GM18951 (cell line): ENCODE measurements around the gene ACSL1.

Experiments
- POLR2A ChIP-seq: IDR thresholded peaks from 4 replicates; pipeline ENCODE4 v1.6.1; 2011; ENCODE audit warnings: mild to moderate bottlenecking; ENCODE audit not compliant: insufficient read length, insufficient read depth; ENCODE audit errors: extremely low read depth
- in situ Hi-C: fragments of 300-500 bp; cut with MboI; formaldehyde crosslinking; loops from one replicate; pipeline ENCODE4 v1.12.0; 2022; ENCODE audit warnings: low sequenced_read_pairs, mixed read lengths, inconsistent platforms; ENCODE audit not compliant: unreplicated experiment

Gene ACSL1

DNA sequence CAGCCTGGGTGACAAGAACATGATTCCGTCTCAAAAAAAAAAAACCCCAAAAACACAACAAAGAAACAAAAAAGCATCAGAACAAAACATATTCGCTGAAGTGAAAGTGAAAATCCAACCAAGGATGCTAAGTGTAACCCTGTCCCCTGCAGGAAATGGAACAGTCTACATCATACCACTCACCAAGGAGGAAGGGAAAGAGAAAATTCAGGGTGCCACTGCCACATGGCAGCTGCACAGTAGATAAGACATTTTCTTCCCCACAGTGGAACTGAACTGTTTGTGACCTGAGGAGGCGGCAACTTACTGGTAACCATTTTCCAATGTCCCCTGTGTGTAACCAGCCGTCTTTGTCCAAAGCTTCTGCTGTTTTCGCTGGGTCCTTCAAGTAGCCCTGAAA is 63.7 kb downstream of the ACSL1 start:
- no peak for TF ChIP-seq POLR2A
- in situ Hi-C loops, result no loop called here

- TF ChIP-seq POLR2A, result no peak
- in situ Hi-C loops, result no loop called here
Measured at GRCh38 chr4:184760681-184761080, 65.1 kb downstream of the ACSL1 start.

DNA sequence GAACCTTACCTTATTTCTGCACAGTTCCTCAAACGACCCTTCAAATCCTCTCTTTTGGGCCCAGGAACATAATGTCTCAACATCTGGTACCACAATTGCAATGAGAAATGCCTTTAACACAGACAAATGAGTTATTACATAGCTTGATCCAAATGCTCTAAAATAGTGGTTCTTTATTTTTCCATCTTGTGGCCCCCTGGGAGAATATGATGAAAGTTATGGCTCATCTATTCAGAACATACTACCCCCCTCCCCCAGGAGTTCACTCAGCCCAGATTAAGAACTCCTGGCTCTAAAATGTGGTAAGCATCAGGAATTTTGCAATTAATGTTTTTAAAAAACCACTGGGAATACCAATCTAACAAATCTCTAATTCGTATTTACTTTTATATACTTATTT is 68.0 kb downstream of the ACSL1 start:
- TF ChIP-seq POLR2A, result no peak
- in situ Hi-C loops, result no loop called here

- in situ Hi-C loops, result no loop called here
- TF ChIP-seq POLR2A, result no peak
Measured at GRCh38 chr4:184756399-184756798, 69.4 kb downstream of the ACSL1 start.

DNA sequence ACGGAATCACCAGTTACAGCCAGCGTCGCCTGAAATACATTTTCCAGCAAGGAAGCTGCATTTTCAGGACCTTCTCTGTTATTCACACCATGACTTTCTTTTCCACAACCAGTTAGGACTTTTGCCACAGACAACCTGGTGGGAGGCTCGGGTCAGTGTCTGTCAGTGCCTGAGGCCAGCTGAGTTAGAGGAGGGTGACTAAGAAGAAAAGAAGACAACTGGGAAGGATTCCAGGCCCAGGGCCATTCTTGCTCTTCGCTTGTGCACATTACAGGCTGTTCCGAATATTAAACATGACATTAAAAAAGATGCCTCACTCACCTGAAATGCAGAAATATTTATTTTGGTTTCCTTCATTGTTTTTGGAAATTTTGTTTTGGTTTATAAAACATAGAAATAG is 70.5 kb downstream of the ACSL1 start:
- TF ChIP-seq POLR2A, result no peak
- in situ Hi-C loops, result no loop called here

DNA sequence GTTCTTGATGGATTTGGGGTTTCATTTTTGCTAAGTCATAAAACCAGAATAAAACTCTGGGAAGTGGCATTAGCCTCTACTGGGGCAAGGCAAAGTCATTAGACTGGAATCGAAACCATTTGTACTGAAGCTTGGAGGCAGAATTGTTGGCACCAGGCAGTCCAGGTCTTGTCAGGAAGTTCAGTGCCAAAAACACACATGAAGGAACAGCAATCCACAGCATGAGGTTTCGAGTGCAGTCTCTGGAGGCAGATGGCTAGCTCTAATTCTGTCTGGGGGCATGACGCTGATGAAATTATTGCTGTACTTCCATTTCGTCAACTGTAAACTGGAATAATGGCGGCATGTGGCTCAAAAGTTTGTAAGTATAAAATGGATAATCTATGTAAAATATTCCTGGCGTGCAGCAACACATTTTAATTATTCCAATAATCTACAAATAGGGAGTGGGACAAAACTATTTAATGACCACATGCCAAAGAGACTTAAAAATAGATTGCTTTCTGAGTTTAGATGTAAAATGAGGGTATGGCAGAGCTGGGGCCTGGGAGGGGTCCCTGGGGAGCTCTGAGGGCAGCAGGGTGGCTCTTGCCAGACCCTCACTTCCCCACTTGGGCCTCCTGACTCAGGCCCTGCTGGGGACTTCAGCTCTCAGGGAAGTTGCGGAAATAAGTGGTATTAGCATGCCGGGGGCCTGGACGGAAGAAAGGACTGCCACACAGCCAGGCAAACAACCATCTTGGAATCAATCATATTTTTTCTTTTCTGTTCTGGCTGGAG is 73.1 kb downstream of the ACSL1 start:
- in situ Hi-C loops, result no loop called here
- TF ChIP-seq POLR2A, result no peak

DNA sequence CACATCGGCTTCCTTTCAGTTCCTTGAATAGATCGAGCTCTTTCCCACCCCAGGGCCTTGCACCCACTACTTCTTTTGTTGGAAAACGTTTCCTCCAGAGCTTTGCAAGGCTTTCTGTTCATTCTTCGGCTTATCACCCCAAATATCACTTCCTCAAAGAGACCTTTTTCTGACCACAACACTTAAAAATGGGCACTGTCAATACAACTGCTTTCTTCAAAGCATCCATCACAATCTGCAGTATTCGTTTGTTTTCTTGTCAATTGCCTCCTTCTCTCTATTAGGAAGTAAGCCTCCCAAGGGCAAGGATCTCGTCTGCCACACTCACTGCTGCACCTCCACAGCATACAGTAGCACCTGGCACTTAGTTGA is 74.2 kb downstream of the ACSL1 start:
- in situ Hi-C loops, result no loop called here
- TF ChIP-seq POLR2A, result no peak

- in situ Hi-C loops, result no loop called here
- TF ChIP-seq POLR2A, result peak; percentile 6
Measured at GRCh38 chr4:184750926-184751584, 74.7 kb downstream of the ACSL1 start.

GRCh38 chr4:184748251-184748652 is 77.5 kb downstream of the ACSL1 start:
- TF ChIP-seq POLR2A, result no peak
- in situ Hi-C loops, result loop anchor here (10.0 kb wide), 1 partner anchor 237 kb away; no protein-coding TSS in a partner anchor

DNA sequence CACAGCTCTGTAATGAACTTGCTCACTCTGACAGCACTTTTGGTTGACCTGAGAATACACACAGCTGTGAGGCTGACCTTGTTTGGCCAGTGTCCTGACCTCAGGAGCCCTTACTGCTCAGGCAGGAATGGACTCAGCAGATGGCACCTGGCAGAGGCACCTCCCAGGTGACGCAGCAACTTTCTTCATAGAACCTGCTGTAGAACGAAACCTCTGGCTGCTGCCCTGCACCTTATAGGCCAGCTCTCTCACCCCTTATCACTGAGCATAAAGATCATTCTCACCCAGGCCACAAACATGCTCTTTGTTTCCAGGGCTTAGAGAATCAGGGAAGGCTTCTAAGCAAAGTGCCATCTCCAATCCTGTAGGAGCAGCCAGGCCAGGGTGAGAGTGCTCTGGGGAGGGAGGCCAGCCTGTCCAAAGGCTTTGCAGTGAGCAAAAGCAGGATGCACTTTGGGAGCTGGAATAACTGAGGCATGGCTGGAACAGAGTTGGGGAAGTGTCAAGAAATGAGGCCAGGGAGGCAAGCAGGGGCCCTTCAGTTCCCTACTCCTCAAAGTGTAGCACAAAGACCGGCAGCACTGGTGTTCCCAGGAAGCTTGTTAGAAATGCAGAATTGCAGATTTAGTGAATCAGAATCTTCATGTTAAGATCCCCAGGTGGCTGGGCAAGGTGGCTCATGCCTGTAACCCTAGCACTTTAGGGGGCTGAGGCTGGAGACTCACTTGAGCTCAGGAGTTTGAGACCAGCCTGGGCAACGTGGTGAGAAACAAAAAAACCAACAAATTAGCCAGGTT is 78.5 kb downstream of the ACSL1 start:
- in situ Hi-C loops, result loop anchor here (10.0 kb wide), 1 partner anchor 238 kb away; no protein-coding TSS in a partner anchor
- TF ChIP-seq POLR2A, result no peak

GRCh38 chr4:184745831-184746795 is 79.7 kb downstream of the ACSL1 start:
- in situ Hi-C loops, result loop anchor here (10.0 kb wide), 1 partner anchor 239 kb away; no protein-coding TSS in a partner anchor
- no peak for TF ChIP-seq POLR2A

GRCh38 chr4:184744236-184744635 is 81.5 kb downstream of the ACSL1 start:
- in situ Hi-C loops, result loop anchor here (10.0 kb wide), 1 partner anchor 241 kb away; no protein-coding TSS in a partner anchor
- TF ChIP-seq POLR2A, result no peak
